ENCODE results near the gene GRN.

GRCh38 chr17:44397479-44398440 lies 52.7 kb downstream of the GRN start:
- TF ChIP-seq CTCF (IDR thresholded peaks at IDR 0.05; ENCODE audit: low read depth, low read length, poor library complexity, severe bottlenecking), result no peak
- no peak for TF ChIP-seq EZH2phosphoT487 (IDR thresholded peaks at IDR 0.05; ENCODE audit: borderline replicate concordance, low read length)
